Fibroblast of skin of scalp (primary cell): Measurements from ENCODE around the gene ATXN1.

Experiments
- DNase-seq: peaks from one replicate; pipeline ENCODE4 v3.0.0-alpha.2; 2013

ATXN1 gene

DNA sequence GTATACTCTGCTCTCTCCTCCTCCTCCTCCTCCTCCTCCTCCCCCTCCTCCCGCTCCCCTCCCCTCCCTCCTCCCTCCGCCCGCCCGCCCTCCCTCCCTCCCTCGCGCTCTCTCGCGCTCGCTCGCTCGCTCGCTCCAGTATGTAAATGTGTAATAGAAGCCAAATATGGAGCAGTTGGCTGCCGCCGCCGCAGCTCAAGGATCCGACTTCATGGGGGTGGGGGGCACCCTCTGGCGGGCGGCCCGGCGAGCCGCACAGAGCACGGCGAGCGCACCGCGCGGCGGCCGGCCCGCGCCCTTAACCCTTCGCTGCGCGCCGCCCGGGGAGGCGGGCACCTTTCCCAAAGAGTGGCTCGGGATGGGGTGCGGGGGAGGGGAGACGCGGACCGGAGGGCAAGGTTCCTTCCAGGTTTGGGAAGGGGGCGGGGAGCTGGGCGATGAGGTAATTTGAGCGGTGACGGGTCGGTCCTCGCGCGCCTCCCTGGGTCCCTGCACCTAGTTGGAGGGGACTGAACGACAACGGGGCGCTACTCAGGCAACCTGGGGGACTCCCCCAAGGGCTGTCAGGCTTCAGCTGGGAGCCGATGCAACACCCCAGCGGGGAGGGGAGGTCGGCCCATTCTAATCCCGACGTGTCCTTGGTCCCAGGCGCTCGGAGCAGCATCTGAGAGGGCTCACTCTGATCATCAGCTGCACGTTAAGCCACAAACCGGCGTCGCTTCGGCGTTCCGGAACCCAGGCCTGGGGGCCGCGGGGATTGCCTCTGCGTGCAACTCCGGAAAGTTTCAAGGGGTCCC, 409 bp upstream of the ATXN1 start:
- peak; percentile 97 for DNase-seq

DNA sequence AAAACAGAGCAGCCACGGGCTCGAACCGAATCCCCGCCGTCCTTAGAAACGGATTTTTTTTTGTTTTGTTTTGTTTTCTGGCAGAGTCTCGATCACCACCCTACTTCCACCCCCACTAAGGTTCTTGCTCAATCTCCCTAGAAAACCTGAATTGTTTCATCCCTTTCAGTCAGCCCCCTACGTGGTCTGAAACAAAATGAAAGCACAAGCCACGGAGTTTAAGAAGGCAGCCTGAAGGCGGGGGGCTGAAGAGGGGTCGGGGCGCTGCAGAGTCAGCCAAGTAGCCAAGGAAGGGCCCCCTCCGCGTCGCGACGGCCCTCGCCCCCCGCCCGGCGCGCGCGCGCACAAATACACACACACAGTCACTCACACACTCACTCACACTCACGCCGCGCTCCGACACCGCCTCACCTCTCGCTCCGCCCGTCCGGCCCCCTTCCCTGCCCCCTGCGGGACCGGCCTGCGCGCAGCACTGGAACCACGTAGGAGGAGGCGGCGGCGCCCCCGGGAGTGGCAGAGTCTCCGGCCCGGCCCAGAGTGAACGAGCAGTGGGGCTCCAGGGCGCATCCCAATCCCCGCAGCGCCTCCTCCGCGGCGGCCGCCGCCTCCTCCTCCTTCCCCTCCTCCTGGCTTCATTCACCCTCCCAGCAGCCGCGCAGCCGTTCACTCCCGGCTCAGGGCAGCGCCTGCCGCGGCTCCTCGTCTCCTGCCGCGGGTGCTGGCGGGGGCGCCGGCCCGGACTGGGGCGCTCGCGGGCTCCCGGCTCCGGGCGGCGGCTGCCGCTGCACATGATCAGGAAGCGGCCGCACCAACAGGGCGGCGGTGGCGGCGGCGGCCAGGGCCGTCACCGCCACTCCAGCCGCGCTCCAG, 1.4 kb downstream of the ATXN1 start:
- peak; percentile 85 for DNase-seq

DNA sequence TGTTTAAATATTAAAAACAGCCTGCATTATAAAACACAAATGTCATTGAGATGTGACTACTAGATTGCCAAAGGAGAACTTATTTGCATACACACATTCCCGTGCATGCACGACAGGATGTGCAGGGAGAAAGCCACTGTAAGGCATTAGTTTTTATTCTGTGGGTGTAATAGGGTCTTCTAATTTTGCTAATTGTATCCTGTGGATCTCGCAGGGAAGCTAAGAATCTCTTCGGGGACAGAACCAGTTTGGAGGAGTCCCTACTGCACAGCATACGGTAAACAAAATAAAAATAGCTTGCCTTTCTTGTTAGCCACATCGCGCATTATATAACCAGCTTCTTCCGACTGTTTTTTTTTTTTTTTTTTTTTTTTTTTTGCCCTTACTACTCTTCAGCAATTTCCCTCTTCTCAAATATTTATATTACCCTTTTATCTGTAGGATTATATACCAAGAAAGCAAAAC, 2.0 kb downstream of the ATXN1 start:
- DNase-seq = peak; percentile 48

DNA sequence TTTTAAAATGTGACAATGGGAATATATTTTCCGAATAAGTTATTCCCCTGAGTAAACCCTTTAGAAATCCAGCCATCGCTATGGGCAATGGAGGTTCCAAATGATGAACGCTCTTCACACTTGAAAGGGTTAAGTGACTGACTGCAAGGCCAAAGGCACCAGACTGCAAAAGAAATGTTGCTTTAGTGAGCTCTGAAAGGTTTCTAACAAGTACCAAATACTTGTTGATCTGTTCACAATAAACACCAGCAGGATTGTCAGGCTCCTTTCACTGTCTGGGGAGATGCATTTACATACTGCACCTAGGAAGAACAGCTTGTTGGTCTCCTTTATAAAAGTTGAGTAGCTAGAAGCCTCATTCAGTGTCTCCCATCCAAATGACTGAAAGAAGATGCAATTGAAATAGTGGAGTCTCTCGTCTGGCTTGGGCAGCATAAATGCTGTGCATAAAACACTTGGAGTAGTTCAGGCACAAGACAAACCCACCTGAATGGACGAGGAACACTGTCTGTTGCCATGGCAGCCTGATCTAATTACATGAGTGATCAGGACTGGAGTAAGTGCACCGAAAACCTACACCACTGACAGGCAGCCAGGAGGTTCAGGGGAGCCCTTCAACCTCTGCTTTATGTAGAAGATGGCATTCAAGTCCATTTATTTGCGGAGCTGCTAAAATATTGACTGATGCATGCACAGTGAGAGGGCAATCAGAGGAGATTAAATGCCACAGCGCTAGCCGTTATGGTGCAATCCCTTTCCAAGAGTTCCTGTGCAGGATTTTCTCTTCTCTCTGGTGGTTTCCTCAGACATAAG, 2.9 kb downstream of the ATXN1 start:
- no peak for DNase-seq

DNA sequence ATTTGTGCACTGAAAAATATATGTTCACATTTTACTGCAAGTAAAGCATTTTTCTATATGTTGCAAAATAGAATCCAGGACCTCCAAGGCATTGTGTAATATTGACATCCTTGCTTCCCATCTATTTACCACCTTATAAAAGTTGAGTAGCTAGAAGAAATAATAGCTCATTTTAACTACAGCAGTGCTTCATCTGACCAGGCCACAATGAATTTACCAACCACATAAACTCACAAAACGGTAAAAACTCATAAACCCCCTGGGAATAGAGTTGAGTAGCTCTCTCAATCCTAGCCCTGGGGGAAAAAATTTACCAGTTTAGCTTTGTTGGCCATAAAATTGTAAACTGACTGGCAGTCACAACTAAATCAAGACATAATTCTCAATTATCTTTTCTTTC, 3.9 kb downstream of the ATXN1 start:
- no peak for DNase-seq

DNA sequence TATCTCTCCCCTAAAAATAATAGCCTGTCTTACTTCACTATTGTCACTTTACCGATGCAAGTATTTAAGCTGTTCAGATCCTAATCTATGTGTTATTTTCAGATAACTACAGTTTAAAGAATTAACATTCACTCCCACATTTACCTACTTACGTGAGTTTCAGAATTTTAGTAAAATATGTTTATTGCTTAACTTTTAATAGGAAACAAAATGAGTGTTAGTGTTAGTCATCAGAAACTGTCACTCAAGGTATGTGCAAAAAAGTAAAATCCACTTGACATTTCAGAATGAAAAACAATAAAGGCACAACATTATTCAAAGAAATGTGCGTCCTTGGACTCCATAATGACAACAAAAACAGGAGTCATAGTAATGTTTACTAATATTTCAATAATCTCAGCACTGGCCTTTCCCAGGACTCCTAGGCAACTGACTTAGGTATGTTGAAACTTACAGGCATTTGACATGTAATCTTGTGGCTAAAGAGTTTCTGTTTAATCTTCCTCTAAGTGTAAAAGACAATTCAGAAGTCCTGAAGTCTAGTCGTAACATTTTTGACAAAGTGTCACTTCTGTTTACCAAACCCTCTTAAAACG, 4.5 kb downstream of the ATXN1 start:
- no peak for DNase-seq

DNA sequence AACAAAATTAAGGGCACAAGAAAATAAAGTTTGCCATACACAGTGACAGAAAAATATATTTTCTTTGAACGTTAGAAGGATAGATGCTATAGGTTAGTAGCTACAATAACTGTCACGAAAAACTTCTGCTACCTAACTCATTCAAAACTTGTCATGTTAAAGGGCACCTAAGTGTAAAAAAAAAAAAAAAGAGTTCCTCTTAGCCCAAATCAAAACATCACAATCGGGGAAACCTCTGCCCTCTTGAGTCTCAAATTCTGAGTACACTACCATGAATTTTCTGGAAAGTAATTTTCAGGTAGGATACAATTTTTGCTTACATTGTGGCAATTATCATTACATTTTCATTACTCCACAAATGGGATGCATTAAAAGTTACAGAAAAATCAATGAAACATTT, 5.7 kb downstream of the ATXN1 start:
- DNase-seq = no peak

DNA sequence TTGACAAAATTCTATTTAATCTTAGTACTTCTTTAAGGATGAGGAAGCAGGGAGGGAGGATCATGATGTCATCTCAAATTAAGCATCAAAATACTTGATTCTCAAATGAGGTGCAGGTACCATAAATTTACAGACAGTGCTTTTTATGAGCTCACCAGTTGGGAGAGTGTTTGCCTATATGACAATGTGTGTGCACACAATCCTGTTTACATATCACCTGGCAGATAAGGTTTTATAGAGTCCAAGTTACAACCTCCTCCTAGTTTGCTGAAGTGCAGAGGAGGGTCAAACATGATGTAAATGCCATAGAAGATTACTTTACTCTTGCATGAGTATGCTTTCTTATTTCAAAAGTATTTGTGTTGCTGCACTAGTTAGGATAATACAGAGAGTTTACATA, 6.4 kb downstream of the ATXN1 start:
- no peak for DNase-seq

DNA sequence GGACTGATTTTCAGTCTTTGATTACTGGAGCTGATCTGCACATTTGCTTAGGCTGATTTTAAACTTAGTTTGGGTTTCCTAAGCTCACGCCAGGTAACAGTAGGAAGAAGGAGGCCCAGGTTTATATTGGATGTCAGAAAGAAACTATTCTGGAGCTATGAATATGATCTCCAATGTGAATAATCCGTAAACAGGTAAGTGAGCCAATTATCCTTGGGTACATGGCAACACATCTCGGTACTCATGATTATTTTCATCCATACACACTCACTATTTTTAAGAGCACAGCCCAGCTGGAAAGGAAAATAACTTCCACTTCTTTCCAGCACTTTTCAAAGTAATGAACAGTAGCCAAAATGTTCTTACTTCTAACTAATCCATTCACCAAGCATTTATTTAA, 7.0 kb downstream of the ATXN1 start:
- no peak for DNase-seq

DNA sequence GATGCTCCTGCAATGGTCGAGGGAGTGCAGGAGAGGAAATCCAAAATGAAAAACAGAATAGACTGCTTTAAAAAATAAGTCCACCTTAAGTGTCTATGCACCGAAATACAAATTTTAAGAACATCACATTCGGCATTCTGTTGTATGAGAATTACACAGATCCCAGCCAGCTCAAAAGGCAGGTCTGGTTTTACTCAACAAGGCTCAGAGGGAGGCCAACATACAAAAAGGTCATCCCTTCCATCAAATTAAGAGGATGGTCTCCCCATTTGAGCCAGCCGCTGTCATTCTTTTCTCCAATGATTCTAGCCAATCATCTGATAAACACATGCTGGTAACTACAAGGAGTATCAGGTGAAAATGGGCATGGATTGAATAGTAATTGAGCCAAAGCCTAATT, 7.9 kb downstream of the ATXN1 start:
- DNase-seq = no peak

DNA sequence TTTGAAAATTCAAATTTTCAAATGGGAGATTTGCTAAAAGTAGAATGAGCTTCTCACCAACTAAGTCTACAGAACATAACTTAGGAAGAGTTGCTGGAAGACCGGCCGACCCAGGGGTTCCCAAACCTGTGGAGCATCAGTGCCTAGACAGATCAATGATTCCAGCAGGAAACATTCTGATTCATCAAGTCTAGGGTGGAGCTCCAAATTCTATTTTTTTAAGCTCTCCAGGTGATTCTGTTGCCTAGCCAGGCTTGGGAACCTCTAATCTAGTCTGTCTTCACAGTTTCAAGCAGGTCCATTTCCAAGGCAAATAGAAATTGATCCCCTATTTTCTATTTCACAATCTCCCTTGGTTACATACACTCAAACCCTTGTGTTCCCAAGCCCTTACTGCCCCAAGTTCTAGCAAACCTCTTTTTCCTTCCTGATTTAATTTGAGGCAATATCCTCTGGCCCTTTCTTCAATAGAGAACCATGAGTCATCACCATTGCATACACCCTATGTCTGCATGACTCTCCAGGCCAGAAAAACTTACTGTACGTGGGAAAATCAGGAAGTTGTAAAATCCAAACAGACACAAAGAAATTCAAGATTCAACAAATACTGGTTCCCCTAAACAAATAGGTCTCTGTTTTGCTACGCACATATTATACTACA, 8.9 kb downstream of the ATXN1 start:
- DNase-seq = peak; percentile 90

DNA sequence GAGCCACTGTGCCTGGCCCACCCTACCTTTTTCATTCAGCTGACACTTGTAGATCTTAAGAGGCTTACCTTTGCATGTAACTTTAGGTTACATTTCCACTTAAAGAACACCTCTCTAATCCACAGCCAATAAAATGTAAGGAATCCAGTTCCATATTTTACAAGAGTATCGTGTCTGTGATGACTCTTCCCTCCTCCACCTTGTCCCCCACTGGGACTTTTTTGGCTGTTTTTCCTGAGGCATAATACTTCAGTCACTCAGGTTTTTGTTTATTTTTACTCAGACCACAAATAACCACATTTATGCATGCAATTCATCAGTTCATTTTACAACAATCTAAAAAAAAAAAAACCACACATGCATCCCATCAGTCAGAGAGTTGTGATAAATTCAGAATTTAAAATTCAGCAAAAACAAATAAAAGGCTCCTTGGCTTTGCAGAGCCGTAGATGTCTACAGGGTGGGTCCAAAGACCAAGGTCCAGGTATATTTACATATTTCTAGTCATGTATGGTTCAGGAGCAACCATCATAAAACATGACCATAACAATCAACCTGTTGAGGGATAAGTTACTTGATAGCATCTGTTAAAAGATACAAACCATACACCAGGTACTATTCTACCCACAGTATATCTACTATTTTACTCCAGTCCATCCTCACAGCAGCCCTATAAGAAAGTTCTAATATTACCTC, 9.9 kb downstream of the ATXN1 start:
- DNase-seq = peak; percentile 86

DNA sequence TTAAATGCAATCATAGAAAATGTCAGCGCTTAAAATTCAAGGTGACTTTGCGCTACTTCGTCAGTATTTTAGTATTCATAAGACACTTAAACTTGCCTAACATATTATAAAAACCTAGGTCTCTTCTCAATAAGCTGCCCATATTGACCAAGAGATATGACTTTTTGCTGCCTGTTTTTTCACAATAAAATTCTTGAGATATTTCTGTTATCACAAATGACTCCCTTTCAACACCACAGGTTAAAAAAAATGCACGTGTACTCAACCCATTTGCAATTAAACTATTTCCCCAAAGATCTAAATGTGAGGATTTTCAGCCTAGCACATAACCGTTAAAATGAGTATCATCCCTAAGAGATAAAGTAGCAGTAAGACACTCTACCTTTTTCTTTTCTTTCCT, 10.7 kb downstream of the ATXN1 start:
- no peak for DNase-seq

DNA sequence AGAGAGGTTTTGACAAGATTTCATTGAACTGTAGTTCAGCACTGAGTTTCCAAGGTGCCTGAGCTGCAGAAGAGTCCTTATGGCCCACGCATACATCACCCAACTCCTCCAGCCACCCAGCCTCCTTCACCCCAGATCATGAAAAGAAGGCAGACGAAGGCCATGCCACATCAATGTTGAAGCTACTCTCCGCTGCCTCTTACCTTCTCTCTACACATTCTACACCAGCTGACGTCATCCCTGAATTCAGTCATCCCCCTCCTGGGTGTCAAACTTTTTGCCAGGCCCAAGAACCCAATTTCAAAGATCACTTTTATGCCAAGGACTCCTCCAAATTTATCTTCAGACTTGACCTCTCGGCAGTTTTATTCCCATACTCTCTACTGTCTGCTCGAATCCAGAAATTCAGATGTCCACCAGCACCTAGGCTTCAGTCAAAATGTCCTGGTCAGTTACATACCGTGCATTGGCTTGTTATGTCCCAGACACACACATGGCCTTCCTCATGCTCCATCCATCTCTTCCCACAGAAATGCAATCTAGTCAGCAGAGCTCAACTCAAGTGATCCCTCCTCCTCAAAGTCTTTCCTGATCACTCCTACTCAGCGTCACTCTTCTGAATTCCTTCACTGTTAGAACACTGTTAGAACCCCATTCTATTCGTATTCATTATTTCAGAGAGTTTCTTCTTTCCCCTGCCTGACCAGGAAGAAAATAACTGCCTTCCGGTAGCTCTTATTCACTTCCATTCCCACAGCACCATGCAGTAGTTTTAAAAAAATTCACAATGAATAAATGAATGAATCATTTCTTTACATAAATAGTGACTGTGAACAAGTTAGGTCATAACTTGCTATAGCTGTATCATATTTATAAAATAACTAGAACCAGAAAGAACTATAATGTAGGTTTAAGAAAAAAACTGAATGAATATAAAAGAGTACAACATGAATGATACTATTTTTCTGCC, 11.5 kb downstream of the ATXN1 start:
- no peak for DNase-seq

DNA sequence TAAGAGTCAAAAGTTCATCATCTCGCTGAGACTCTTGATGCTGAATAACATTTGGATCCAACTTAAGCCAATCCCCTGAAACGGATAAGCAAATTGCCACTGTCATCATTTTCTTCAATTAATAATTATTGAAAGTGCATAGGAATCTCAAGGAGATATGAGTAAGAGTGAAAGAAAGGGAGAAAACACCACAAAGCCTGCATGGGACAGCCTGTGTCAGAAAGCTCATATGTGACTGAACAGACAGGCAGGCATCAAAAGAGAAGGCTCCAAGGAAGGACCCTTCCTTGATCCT, 13.3 kb downstream of the ATXN1 start:
- DNase-seq = no peak

DNA sequence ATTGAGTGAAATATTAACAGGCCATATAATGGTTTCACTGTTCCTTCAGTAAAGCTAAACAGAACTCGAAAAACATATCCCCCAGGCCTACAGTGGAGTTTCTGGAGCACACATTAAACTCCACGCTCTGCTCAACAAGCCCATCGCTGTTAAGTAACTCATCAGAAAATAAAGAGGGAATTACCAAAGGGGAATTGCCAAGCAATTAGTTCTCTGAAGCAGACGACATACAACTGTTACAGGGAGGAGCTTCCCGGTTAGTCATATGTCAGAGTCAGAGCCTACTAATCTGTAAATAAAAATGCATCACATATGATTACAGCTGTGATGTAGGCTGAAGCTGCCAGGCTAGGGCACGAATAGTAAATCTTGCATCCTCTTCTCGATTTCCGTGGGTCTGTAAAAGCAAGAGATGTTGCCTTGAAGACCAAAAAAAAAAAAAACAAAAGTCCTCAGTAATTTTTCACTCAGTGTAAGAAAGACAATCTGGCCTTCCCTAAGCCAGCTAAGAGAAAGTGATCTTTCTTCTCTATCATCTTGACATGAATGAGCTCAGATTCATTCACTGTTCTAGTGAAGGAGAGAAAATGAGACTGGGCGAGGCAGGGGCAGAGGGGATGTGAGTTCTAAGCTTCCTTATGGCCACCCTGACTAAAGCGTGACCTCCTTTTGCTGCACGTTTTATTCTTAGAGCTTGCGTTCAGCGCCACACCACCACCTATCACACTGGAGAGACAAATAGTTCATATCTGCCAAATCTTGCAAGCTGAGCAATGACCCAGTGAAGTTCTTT, 13.8 kb downstream of the ATXN1 start:
- DNase-seq = peak; percentile 70

DNA sequence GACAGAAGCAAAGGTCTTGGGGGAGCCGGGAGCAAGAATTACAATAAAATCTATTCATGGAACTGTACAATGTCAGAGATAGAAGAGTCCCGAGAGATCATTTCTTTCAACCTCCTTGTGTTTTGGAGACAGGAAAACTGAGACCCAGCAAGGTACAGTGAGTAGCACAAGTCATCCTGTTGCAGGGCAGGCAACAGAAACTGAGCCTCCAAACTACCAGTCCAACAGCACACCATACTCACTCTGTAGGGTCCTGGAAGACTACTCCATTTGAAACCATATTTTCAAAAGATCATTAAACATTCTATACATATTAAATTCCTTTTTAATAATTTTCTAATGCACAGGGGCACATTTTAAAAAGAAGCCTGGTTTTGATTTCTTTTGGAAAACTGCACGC, 14.4 kb downstream of the ATXN1 start:
- no peak for DNase-seq

DNA sequence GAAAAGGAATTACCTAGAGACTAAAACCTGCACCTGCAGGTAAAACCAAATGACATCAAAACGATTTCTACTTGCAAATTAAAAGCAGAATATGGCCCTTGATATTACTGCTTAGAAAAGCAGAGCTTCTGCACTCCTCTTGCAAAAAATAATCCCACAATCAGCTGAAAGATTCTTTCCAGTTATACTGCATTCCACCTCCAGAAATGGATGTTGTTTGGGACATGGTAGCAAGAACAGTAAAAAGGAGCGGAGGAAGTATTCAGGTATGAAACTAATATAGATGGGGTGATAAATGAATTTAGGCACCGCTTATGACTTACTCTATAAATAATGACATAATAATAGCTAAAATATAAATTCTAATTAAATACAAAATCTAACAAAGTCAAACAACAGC, 14.9 kb downstream of the ATXN1 start:
- DNase-seq = no peak

DNA sequence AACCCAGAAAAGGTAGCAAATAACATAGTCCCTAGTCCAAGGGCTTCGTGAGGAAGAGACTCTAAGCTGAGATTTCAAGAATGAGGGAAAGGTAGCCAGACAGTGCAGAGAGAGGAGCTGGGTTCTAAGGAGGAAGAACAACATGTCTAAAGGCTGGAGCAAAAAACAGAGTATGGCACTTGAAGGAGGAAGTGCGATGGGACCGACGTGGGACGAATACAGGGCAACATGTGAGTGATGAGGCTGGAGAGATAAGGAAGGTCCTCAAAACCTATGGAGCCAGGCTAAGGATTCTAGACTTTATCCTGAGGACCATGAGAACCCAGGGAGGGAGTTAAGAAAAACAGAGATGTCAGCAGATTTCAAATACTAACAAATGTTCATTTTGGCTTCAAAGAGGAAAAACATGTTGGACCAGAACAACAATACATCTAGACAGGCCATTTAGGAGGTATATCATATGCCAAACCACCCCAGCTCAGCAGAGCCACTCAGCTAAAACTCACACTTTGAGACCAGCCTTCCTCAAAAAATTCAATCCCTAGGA, 17.5 kb downstream of the ATXN1 start:
- DNase-seq = no peak
